ENCODE data around the gene SBDS. TPM values are rescaled to one million over a fixed set of nuclear protein-coding genes. Genes with fewer than 3 reads are reported as not detected.

Gene SBDS
- total and polyA plus RNA-seq, 2 experiments from 2014 or later = 85.1 to 118 TPM

GRCh38 chr7:66937940-66938339, 57.4 kb downstream of the SBDS start:
- Histone ChIP-seq H3K4me2 (no peak overlapping the region), H4K20me1 (ENCODE audit: insufficient read depth, poor library complexity, severe bottlenecking) (peaks cover 29% of the 10 kb centered on the region)

More at GRCh38 chr7:66937940-66938339, 57.4 kb downstream of the SBDS start:
- peaks cover 91% of the 10 kb centered on the region for H3K79me2 ChIP-seq
- no peaks in the 10 kb centered on the region for H3K27me3 ChIP-seq
- no peak for DNase-seq (ENCODE audit: low spot score)
- no peak overlapping the region for H3K4me3 ChIP-seq
- TF ChIP-seq EZH2 (IDR thresholded peaks at IDR 0.05; ENCODE audit: borderline replicate concordance) (no peak), EZH2phosphoT487 (IDR thresholded peaks at IDR 0.05; ENCODE audit: low read depth, severe bottlenecking, unreplicated experiment) (no peak), CTCF (IDR thresholded peaks at IDR 0.05; ENCODE audit: poor library complexity) (no peak)
- H2AFZ ChIP-seq = no peak overlapping the region
- H3K4me1 ChIP-seq (ENCODE audit: insufficient read depth) = no peaks in the 10 kb centered on the region
- H3K9me2 ChIP-seq (replicated peaks; ENCODE audit: insufficient read depth) = no peaks in the 10 kb centered on the region
- no peak overlapping the region for H3K27ac ChIP-seq
- no peaks in the 10 kb centered on the region for H3K36me3 ChIP-seq (replicated peaks; ENCODE audit: insufficient read depth, low read depth)
- no peaks in the 10 kb centered on the region for H3K9me3 ChIP-seq (ENCODE audit: low read depth)
- WGBS (ENCODE audit: low lambda C conversion rate, missing lambda C conversion rate) = over 99% methylated on average over 4 of the region's 4 CpGs

Small RNA genes within 50 kb of the gene (small RNA-seq; reads per million reads assigned to genes)
- not detected for gene RN7SL43P

Other genes starting within 250 kb of the SBDS start
- gene TMEM248, start 74.4 kb downstream of the SBDS start, total RNA-seq = 80.3 and 82.2 TPM in 2 replicates
- gene TMEM248, start 74.4 kb downstream of the SBDS start, polyA plus RNA-seq = 86.9 and 91.5 TPM in 2 replicates
- 18.5 and 19.8 TPM in 2 replicates for gene TYW1, start 1.2 kb upstream of the SBDS start, total RNA-seq
- gene TYW1, start 1.2 kb upstream of the SBDS start, polyA plus RNA-seq = 13.8 and 19.6 TPM in 2 replicates

Data from hepatocyte (in vitro differentiated cells).